NB4 (cell line): Measurements from ENCODE around the gene TBC1D9.

Source experiments
- MYC ChIP-seq: IDR thresholded peaks from 2 replicates; pipeline ENCODE4 v1.6.1; 2011; ENCODE audit warnings: low read depth, low read length
- POLR2A ChIP-seq: IDR thresholded peaks from 2 replicates; pipeline ENCODE4 v1.6.1; 2011; ENCODE audit warnings: mild to moderate bottlenecking; ENCODE audit not compliant: insufficient read length; ENCODE audit errors: extremely low read depth
- TF ChIP-seq, protein P1 (sequence below): IDR thresholded peaks from one replicate; pipeline ENCODE4 v1.5.1; 2012; ENCODE audit warnings: low read depth, low read length

DNA sequence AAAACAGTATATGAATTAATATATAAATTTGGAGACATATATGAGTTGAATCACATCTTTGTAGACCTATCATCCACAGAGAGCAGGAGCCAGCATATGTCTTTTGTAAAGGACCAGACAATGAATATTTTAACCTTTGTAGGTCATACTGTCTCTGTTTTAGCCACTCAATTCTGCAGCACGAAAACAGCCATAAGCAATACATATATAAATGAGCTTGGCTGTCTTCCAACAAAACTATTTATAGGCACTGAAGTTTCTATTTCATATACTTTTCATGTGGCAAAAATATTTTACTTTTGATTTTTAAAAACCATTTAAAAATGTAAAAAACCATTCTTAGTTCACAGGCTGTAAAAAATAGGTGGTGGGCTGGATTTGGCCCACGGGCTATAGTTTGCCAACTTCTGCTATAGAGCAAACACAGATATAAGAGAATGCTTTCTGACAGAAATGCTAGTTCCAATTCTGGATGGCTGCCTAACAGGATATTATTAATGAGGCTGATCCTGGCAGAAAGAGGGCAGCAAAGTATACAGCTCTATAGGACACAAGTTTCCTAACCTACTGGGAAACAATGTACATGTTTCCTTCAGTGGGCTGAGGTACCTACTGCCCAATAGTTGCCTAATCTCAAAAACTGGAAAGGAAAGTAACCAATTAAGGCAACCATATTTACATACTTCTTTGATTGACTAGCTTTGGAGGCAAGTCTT is 129.4 kb downstream of the TBC1D9 start:
- TF ChIP-seq, protein P1, sequence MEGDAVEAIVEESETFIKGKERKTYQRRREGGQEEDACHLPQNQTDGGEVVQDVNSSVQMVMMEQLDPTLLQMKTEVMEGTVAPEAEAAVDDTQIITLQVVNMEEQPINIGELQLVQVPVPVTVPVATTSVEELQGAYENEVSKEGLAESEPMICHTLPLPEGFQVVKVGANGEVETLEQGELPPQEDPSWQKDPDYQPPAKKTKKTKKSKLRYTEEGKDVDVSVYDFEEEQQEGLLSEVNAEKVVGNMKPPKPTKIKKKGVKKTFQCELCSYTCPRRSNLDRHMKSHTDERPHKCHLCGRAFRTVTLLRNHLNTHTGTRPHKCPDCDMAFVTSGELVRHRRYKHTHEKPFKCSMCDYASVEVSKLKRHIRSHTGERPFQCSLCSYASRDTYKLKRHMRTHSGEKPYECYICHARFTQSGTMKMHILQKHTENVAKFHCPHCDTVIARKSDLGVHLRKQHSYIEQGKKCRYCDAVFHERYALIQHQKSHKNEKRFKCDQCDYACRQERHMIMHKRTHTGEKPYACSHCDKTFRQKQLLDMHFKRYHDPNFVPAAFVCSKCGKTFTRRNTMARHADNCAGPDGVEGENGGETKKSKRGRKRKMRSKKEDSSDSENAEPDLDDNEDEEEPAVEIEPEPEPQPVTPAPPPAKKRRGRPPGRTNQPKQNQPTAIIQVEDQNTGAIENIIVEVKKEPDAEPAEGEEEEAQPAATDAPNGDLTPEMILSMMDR: no peak
- TF ChIP-seq POLR2A: no peak
- no peak for TF ChIP-seq MYC
